HG02973 (cell line): ENCODE data around the gene RASD2.

ENCODE experiments used
- ATAC-seq: cut with Tn5 transposase; IDR thresholded peaks from one replicate; pipeline ENCODE4 v1.9.1; 2021; ENCODE audit warnings: moderate library complexity; ENCODE audit not compliant: unreplicated experiment

Gene RASD2

GRCh38 chr22:35558031-35558430, 17.4 kb downstream of the RASD2 start:
- ATAC-seq = no peak

- ATAC-seq = no peak
Observed at GRCh38 chr22:35558719-35559118, 18.1 kb downstream of the RASD2 start.

- ATAC-seq = no peak
Observed at GRCh38 chr22:35559354-35560005, 18.8 kb downstream of the RASD2 start.

GRCh38 chr22:35560366-35560765, 19.7 kb downstream of the RASD2 start:
- no peak for ATAC-seq

- no peak for ATAC-seq
Observed at GRCh38 chr22:35560824-35561223, 20.2 kb downstream of the RASD2 start.

- no peak for ATAC-seq
Observed at GRCh38 chr22:35561796-35562526, 21.3 kb downstream of the RASD2 start.

GRCh38 chr22:35563211-35563610, 22.6 kb downstream of the RASD2 start:
- ATAC-seq = no peak

GRCh38 chr22:35564975-35565867, 24.6 kb downstream of the RASD2 start:
- ATAC-seq = no peak

- ATAC-seq = no peak
Observed at GRCh38 chr22:35567351-35568141, 26.9 kb downstream of the RASD2 start.

- no peak for ATAC-seq
Observed at GRCh38 chr22:35568751-35569739, 28.4 kb downstream of the RASD2 start.

GRCh38 chr22:35569916-35570315, 29.3 kb downstream of the RASD2 start:
- ATAC-seq = no peak

- ATAC-seq = no peak
Observed at GRCh38 chr22:35570686-35571194, 30.1 kb downstream of the RASD2 start.

- no peak for ATAC-seq
Observed at GRCh38 chr22:35572556-35572955, 31.9 kb downstream of the RASD2 start.

- ATAC-seq = no peak
Observed at GRCh38 chr22:35575116-35575748, 34.6 kb downstream of the RASD2 start.

GRCh38 chr22:35576671-35577070, 36.0 kb downstream of the RASD2 start:
- ATAC-seq = no peak

- ATAC-seq = no peak
Observed at GRCh38 chr22:35577799-35578659, 37.4 kb downstream of the RASD2 start.

- ATAC-seq = no peak
Observed at GRCh38 chr22:35578836-35579575, 38.4 kb downstream of the RASD2 start.
